OCI-LY3 (cell line): ENCODE data around the gene NPTN.

Experiments
- H2AFZ ChIP-seq: fragments of 200-600, 300-600 bp; shearing (Covaris generic); 2 replicates; pipeline ENCODE4 v1.6.0; 2014; ENCODE audit warnings: antibody characterized with exemption, low read depth, low read length
- H3K27ac ChIP-seq: fragments of 200-600, 300-600 bp; sonication (generic); 2 replicates; pipeline ENCODE4 v1.5.1; 2014; ENCODE audit warnings: mild to moderate bottlenecking, low read length, moderate library complexity, mixed read lengths
- H3K27me3 ChIP-seq: fragments of 200-600, 300-600 bp; sonication (generic); 2 replicates; pipeline ENCODE4 v1.6.1; 2014; ENCODE audit warnings: low read depth, low read length, mixed read lengths
- H3K36me3 ChIP-seq: fragments of 200-600, 300-600 bp; sonication (generic); replicated peaks from 2 replicates; pipeline ENCODE3; 2014; ENCODE audit warnings: low read depth, low read length, mixed read lengths
- H3K4me1 ChIP-seq: fragments of 300-600, 200-600 bp; sonication (generic); 2 replicates; pipeline ENCODE4 v1.6.1; 2014; ENCODE audit warnings: low read length, mixed read lengths
- H3K4me2 ChIP-seq: fragments of 200-600, 300-600 bp; sonication (generic); 2 replicates; pipeline ENCODE4 v1.6.1; 2014; ENCODE audit warnings: low read length, mixed read lengths
- H3K4me3 ChIP-seq: fragments of 300-600, 200-600 bp; sonication (generic); 2 replicates; pipeline ENCODE4 v1.5.1; 2014; ENCODE audit warnings: antibody characterized with exemption, mild to moderate bottlenecking, low read length, moderate library complexity
- H3K79me2 ChIP-seq: fragments of 300-600, 200-600 bp; shearing (Covaris generic); 2 replicates; pipeline ENCODE4 v1.6.1; 2014; ENCODE audit warnings: mild to moderate bottlenecking, low read length, mixed read lengths
- H3K9ac ChIP-seq: fragments of 300-600, 200-600 bp; shearing (Covaris generic); 2 replicates; pipeline ENCODE4 v1.6.0; 2014; ENCODE audit warnings: mild to moderate bottlenecking, low read length, moderate library complexity
- H3K9me3 ChIP-seq: fragments of 200-600, 300-600 bp; shearing (Covaris generic); 2 replicates; pipeline ENCODE4 v1.6.1; 2014; ENCODE audit warnings: low read length, mixed read lengths; ENCODE audit not compliant: insufficient read depth
- H4K20me1 ChIP-seq: fragments of 200-600, 300-600 bp; sonication (generic); 2 replicates; pipeline ENCODE4 v1.6.1; 2016; ENCODE audit warnings: low read length, mixed read lengths; ENCODE audit not compliant: insufficient read depth
- CTCF ChIP-seq: fragments of 200-600, 300-600 bp; sonication (generic); IDR thresholded peaks from 2 replicates; pipeline ENCODE4 v1.5.1; 2014; ENCODE audit warnings: antibody characterized with exemption, low read length, low read depth
- EZH2phosphoT487 ChIP-seq: fragments of 200-600 bp; shearing (Covaris generic); IDR thresholded peaks from 2 replicates; pipeline ENCODE4 v1.6.1; 2018; ENCODE audit warnings: antibody characterized with exemption, mixed run types, low read depth

Gene NPTN

GRCh38 chr15:73677733-73678132, 44.5 kb upstream of the NPTN start:
- Histone ChIP-seq H3K9me3 (no peaks in the 10 kb centered on the region), H3K79me2 (no peaks in the 10 kb centered on the region), H3K4me1 (no peaks in the 10 kb centered on the region), H2AFZ (no peak overlapping the region), H3K4me2 (no peak overlapping the region), H3K27ac (no peak overlapping the region), H4K20me1 (no peaks in the 10 kb centered on the region), H3K27me3 (peaks cover 60% of the 10 kb centered on the region), H3K36me3 (no peaks in the 10 kb centered on the region), H3K9ac (no peak overlapping the region), H3K4me3 (no peak overlapping the region)
- TF ChIP-seq CTCF: no peak
- no peak for TF ChIP-seq EZH2phosphoT487

- H3K27me3 ChIP-seq: peaks cover 66% of the 10 kb centered on the region
- H3K27ac ChIP-seq: no peak overlapping the region
- H3K9me3 ChIP-seq: no peaks in the 10 kb centered on the region
- no peak overlapping the region for H3K9ac ChIP-seq
- H4K20me1 ChIP-seq: no peaks in the 10 kb centered on the region
- TF ChIP-seq EZH2phosphoT487 (no peak), CTCF (peak; percentile 79)
- no peaks in the 10 kb centered on the region for H3K4me1 ChIP-seq
- no peak overlapping the region for H3K4me3 ChIP-seq
- H3K36me3 ChIP-seq: no peaks in the 10 kb centered on the region
- no peak overlapping the region for H2AFZ ChIP-seq
- H3K4me2 ChIP-seq: no peak overlapping the region
- no peaks in the 10 kb centered on the region for H3K79me2 ChIP-seq
Measured at GRCh38 chr15:73677146-73677607, 44.0 kb upstream of the NPTN start.

GRCh38 chr15:73674587-73674986, 41.4 kb upstream of the NPTN start:
- Histone ChIP-seq H3K36me3 (no peaks in the 10 kb centered on the region), H3K27me3 (peaks cover 70% of the 10 kb centered on the region), H3K27ac (no peak overlapping the region), H2AFZ (no peak overlapping the region), H3K9me3 (no peaks in the 10 kb centered on the region), H3K4me2 (no peak overlapping the region), H3K79me2 (no peaks in the 10 kb centered on the region), H3K4me1 (no peaks in the 10 kb centered on the region), H3K4me3 (no peak overlapping the region), H4K20me1 (no peaks in the 10 kb centered on the region), H3K9ac (no peak overlapping the region)
- TF ChIP-seq CTCF (no peak), EZH2phosphoT487 (no peak)

GRCh38 chr15:73660455-73660854, 27.3 kb upstream of the NPTN start:
- Histone ChIP-seq H3K9ac (no peak overlapping the region), H3K79me2 (no peaks in the 10 kb centered on the region), H3K36me3 (no peaks in the 10 kb centered on the region), H2AFZ (no peak overlapping the region), H3K9me3 (no peaks in the 10 kb centered on the region), H3K27me3 (peaks cover 29% of the 10 kb centered on the region), H3K4me3 (no peak overlapping the region), H4K20me1 (no peaks in the 10 kb centered on the region), H3K4me1 (no peaks in the 10 kb centered on the region), H3K27ac (no peak overlapping the region), H3K4me2 (no peak overlapping the region)
- TF ChIP-seq CTCF: no peak
- no peak for TF ChIP-seq EZH2phosphoT487
